ENCODE results near the gene PRKCB.

DNA sequence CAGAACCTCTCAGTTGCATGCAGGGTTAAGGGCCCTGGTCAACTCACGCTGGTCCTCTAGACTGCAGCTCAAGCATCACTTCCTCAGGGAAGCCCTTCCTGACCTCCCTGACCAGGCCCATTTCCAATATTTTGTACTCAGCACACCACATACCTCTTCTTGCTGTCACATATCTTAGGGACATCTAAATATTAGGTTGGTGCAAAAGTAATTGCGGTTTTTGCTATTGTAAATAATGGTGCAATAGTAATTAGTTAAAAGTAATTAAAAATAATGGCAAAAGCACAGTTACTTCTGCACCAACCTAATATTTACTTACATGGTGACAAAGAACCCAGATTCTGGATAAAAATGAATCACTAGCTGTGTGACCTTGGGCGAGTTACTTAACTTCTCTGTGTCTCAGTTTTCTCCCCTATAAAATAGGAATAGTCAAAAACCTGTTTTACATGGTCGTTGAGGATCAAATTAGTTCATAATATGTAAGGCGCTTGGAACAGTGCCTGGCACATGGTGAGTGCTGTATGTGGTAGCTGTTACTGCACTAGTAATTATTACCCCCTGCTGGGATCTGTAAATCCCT is 177.4 kb downstream of the PRKCB start:
- TF ChIP-seq POLR2A (IDR thresholded peaks at IDR 0.05) = no peak
- TF ChIP-seq, protein P1, sequence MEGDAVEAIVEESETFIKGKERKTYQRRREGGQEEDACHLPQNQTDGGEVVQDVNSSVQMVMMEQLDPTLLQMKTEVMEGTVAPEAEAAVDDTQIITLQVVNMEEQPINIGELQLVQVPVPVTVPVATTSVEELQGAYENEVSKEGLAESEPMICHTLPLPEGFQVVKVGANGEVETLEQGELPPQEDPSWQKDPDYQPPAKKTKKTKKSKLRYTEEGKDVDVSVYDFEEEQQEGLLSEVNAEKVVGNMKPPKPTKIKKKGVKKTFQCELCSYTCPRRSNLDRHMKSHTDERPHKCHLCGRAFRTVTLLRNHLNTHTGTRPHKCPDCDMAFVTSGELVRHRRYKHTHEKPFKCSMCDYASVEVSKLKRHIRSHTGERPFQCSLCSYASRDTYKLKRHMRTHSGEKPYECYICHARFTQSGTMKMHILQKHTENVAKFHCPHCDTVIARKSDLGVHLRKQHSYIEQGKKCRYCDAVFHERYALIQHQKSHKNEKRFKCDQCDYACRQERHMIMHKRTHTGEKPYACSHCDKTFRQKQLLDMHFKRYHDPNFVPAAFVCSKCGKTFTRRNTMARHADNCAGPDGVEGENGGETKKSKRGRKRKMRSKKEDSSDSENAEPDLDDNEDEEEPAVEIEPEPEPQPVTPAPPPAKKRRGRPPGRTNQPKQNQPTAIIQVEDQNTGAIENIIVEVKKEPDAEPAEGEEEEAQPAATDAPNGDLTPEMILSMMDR (IDR thresholded peaks at IDR 0.05) = no peak

Data from testis (tissue), 2 donors.